ENCODE results near the gene SH3PXD2A. TPM values are rescaled to one million over a fixed set of nuclear protein-coding genes. Genes with fewer than 3 reads are reported as not detected.

Gene SH3PXD2A
- total and polyA plus RNA-seq, 2 of the 4 experiments (the other 2 are of a cell fraction): 6.3 to 23.0 TPM

DNA sequence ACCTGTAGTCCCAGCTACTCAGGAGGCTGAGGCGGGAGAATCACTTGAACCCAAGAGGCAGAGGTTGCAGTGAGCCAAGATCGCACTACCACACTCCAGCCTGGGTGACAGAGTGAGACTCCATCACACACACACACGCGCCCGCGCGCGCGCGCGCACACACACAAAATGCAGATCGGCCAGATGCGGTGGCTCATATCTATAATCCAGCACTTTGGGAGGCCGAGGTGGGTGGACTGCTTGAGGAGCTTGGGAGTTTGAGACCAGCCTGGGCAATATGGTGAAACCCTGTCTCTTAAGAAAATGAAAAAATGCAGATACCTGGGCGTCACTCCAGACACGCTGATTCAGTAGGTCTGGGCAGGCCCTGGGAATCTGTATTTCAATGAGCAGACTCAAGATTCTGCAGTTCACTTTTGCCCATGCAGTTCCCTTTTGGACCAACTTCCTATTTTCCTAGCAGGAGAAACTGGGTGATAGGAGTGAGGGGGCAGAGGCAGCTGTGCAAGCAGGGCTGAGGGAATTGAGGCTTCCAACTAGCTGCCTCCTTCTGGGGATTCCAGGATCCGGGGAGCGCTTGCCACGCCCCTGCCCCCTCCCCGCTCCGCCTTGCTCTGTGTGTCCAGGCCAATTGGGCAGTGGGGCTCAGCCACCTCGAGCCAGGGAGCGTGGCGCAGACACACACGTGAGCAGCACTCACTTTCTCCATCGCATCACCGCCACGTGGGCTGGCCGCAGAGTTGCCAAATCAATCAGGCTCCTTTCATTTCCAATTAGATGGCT is 173.6 kb downstream of the SH3PXD2A start:
- Histone ChIP-seq H4K8ac (ENCODE audit: low read depth in 2 of 2, low read length in 2 of 2) (no peak overlapping the region), H3K27ac (ENCODE audit: insufficient read depth, low read length) (no peak overlapping the region), H3K36me3 (ENCODE audit: control insufficient read depth, insufficient read depth, low read length) (no peaks in the 10 kb centered on the region), H2BK120ac (ENCODE audit: low read depth, low read length) (no peak overlapping the region), H3K9ac (ENCODE audit: low read depth, low read length) (no peak overlapping the region), H3K9me3 (ENCODE audit: control insufficient read depth, insufficient read depth, low read length) (no peaks in the 10 kb centered on the region), H3K56ac (ENCODE audit: extremely low read depth, insufficient read depth, low read length) (no peak overlapping the region), H3K14ac (replicated peaks; ENCODE audit: low read depth, low read length) (no peak overlapping the region), H3K79me1 (ENCODE audit: low read depth in 1 of 2, low read length in 2 of 2) (peaks cover 20 to 28% of the 10 kb centered on the region in 2 experiments), H4K20me1 (ENCODE audit: insufficient read depth, low read length) (no peaks in the 10 kb centered on the region), H3K18ac (ENCODE audit: low read depth, low read length) (no peak overlapping the region), H3K27me3 (ENCODE audit: control insufficient read depth, insufficient read depth, low read length) (no peaks in the 10 kb centered on the region), H4K91ac (ENCODE audit: insufficient read depth, low read depth, low read length) (no peak overlapping the region), H3K4ac (ENCODE audit: low read depth, low read length) (no peak overlapping the region), H3K4me1 (ENCODE audit: control insufficient read depth, insufficient read depth, low read length) (peaks cover 20% of the 10 kb centered on the region), H2BK15ac (ENCODE audit: low read depth, low read length) (no peak overlapping the region), H3K4me2 (ENCODE audit: low read depth, low read length) (no peak overlapping the region), H3K4me3 (ENCODE audit: insufficient read depth, low read depth, low read length) (no peak overlapping the region), H2BK5ac (ENCODE audit: low read depth, low read length, poor library complexity, severe bottlenecking) (no peak overlapping the region), H3K23ac (ENCODE audit: low read depth, low read length) (no peak overlapping the region), H2AK9ac (replicated peaks; ENCODE audit: low read depth, low read length, poor library complexity) (no peak overlapping the region), H2AFZ (replicated peaks; ENCODE audit: low read length, poor library complexity) (no peak overlapping the region), H3K9me1 (ENCODE audit: insufficient read depth, low read length) (peaks cover 11% of the 10 kb centered on the region), H2AK5ac (ENCODE audit: low read depth, low read length) (no peak overlapping the region), H4K5ac (ENCODE audit: low read depth, low read length) (no peak overlapping the region), H2BK20ac (ENCODE audit: low read depth, low read length) (no peak overlapping the region)
- BruUV-seq (replicated peaks): no TSS peak
- in situ Hi-C loops (cut with MboI; ENCODE audit: low sequenced_read_pairs) (loop anchor here (10.0 kb wide), 1 partner anchor 187 kb away; the partner anchor contains the start of gene NEURL1), intact Hi-C loops (cut with micrococcal nuclease) (no loop called here), dilution Hi-C loops (cut with HindIII; ENCODE audit: low sequenced_read_pairs, unreplicated experiment) (no loop called here)
- ATAC-seq (ENCODE audit: low read depth): no peak
- CTCF ChIA-PET: interaction anchor here (0.6 kb wide), 1 partner anchor 51 kb away, joined by 3 read pairs; no protein-coding TSS in a partner anchor
- WGBS, 2 experiments (ENCODE audit: extremely low coverage in 2 of 2, insufficient read length in 1 of 2): 90% methylated on average over 16 of the region's 29 CpGs; no CpG with 5 or more reads in 1 of the 2 experiments
- DNase-seq: no peak
- POLR2A ChIA-PET (ENCODE audit: unreplicated experiment): no interaction called here
- TF ChIP-seq POLR2A (IDR thresholded peaks at IDR 0.05; ENCODE audit: low read depth, low read length) (no peak), MAFK (IDR thresholded peaks at IDR 0.05; ENCODE audit: low read depth, low read length) (no peak), RCOR1 (IDR thresholded peaks at IDR 0.05; ENCODE audit: insufficient replicate concordance, low read length) (no peak), FOS (IDR thresholded peaks at IDR 0.05; ENCODE audit: low read depth, low read length) (no peak), SMC3 (IDR thresholded peaks at IDR 0.05; ENCODE audit: low read depth, low read length) (no peak), NFE2L2 (IDR thresholded peaks at IDR 0.05; ENCODE audit: low read depth, low read length) (no peak), RFX5 (IDR thresholded peaks at IDR 0.05; ENCODE audit: low read depth, low read length) (no peak), CHD1 (IDR thresholded peaks at IDR 0.05; ENCODE audit: low read depth, low read length) (no peak), MXI1 (IDR thresholded peaks at IDR 0.05; ENCODE audit: borderline replicate concordance, low read depth, low read length) (no peak), MAZ (IDR thresholded peaks at IDR 0.05; ENCODE audit: borderline replicate concordance, low read depth, low read length) (no peak), BHLHE40 (IDR thresholded peaks at IDR 0.05; ENCODE audit: low read depth, low read length) (no peak), RAD21 (IDR thresholded peaks at IDR 0.05; ENCODE audit: low read length) (no peak), CEBPB (IDR thresholded peaks at IDR 0.05; ENCODE audit: low read depth, low read length) (no peak)
- TF ChIP-seq, protein P1, sequence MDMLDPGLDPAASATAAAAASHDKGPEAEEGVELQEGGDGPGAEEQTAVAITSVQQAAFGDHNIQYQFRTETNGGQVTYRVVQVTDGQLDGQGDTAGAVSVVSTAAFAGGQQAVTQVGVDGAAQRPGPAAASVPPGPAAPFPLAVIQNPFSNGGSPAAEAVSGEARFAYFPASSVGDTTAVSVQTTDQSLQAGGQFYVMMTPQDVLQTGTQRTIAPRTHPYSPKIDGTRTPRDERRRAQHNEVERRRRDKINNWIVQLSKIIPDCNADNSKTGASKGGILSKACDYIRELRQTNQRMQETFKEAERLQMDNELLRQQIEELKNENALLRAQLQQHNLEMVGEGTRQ (IDR thresholded peaks at IDR 0.05; ENCODE audit: low read depth, low read length): no peak
- TF ChIP-seq, protein P2, sequence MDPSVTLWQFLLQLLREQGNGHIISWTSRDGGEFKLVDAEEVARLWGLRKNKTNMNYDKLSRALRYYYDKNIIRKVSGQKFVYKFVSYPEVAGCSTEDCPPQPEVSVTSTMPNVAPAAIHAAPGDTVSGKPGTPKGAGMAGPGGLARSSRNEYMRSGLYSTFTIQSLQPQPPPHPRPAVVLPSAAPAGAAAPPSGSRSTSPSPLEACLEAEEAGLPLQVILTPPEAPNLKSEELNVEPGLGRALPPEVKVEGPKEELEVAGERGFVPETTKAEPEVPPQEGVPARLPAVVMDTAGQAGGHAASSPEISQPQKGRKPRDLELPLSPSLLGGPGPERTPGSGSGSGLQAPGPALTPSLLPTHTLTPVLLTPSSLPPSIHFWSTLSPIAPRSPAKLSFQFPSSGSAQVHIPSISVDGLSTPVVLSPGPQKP (IDR thresholded peaks at IDR 0.05; ENCODE audit: borderline replicate concordance, low read depth, low read length): no peak
